ENCODE results near the gene PGBD1.

Gene PGBD1

DNA sequence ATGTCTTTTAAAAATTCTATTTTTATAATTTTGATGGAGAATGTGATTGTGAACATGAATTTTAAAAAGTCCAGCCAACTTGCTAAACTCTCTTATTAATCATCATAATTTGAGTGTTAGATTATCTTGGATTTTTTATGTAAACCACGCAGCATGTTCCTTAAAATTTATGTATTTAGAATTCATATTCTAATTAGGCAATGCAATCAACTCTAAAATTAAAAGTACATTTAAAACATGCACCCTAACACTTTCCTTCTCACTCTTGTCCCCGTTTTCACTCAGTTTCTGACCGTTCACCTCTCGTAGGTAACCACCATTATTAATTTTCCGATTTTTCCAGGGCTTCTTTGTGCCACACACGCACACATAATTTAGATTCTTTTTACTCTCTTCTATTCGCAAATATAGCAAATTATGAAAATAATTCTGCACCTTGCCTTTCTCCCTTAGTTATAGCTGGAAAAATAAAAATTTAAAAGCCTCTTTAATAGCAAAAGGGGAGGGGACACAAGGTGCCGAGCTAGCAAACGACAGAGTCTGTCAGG, 68.0 kb downstream of the PGBD1 start:
- Histone ChIP-seq H2AFZ (ENCODE audit: low read length) (peak overlapping the region; percentile 100), H3K27me3 (ENCODE audit: insufficient read depth, low read length) (no peaks in the 10 kb centered on the region), H3K79me2 (ENCODE audit: insufficient read depth, low read length) (peaks cover 16% of the 10 kb centered on the region), H3K9ac (ENCODE audit: low read length) (peak overlapping the region; percentile 87), H3K4me2 (ENCODE audit: low read length) (peak overlapping the region; percentile 94), H3K9me2 (ENCODE audit: low read depth, low read length) (no peaks in the 10 kb centered on the region), H4K20me1 (ENCODE audit: insufficient read depth, low read length) (no peaks in the 10 kb centered on the region), H3K27ac (ENCODE audit: low read depth, low read length, poor library complexity, severe bottlenecking) (no peak overlapping the region), H3K4me1 (ENCODE audit: insufficient read depth, low read length, severe bottlenecking) (peaks cover 19% of the 10 kb centered on the region), H3K9me3 (ENCODE audit: low read length) (peaks cover 3% of the 10 kb centered on the region; the same call in 1 of the 2 replicates), H3K36me3 (ENCODE audit: insufficient read depth, low read length) (peaks cover 14% of the 10 kb centered on the region), H3F3A (ENCODE audit: insufficient read depth, low read length) (no peaks in the 10 kb centered on the region), H3K4me3 (ENCODE audit: low read depth, low read length, poor library complexity, severe bottlenecking) (peak overlapping the region; percentile 92)
- TF ChIP-seq, protein P1, sequence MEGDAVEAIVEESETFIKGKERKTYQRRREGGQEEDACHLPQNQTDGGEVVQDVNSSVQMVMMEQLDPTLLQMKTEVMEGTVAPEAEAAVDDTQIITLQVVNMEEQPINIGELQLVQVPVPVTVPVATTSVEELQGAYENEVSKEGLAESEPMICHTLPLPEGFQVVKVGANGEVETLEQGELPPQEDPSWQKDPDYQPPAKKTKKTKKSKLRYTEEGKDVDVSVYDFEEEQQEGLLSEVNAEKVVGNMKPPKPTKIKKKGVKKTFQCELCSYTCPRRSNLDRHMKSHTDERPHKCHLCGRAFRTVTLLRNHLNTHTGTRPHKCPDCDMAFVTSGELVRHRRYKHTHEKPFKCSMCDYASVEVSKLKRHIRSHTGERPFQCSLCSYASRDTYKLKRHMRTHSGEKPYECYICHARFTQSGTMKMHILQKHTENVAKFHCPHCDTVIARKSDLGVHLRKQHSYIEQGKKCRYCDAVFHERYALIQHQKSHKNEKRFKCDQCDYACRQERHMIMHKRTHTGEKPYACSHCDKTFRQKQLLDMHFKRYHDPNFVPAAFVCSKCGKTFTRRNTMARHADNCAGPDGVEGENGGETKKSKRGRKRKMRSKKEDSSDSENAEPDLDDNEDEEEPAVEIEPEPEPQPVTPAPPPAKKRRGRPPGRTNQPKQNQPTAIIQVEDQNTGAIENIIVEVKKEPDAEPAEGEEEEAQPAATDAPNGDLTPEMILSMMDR (IDR thresholded peaks at IDR 0.05; ENCODE audit: low read length): no peak
- no peak for TF ChIP-seq EZH2 (IDR thresholded peaks at IDR 0.05; ENCODE audit: borderline replicate concordance, low read length)

DNA sequence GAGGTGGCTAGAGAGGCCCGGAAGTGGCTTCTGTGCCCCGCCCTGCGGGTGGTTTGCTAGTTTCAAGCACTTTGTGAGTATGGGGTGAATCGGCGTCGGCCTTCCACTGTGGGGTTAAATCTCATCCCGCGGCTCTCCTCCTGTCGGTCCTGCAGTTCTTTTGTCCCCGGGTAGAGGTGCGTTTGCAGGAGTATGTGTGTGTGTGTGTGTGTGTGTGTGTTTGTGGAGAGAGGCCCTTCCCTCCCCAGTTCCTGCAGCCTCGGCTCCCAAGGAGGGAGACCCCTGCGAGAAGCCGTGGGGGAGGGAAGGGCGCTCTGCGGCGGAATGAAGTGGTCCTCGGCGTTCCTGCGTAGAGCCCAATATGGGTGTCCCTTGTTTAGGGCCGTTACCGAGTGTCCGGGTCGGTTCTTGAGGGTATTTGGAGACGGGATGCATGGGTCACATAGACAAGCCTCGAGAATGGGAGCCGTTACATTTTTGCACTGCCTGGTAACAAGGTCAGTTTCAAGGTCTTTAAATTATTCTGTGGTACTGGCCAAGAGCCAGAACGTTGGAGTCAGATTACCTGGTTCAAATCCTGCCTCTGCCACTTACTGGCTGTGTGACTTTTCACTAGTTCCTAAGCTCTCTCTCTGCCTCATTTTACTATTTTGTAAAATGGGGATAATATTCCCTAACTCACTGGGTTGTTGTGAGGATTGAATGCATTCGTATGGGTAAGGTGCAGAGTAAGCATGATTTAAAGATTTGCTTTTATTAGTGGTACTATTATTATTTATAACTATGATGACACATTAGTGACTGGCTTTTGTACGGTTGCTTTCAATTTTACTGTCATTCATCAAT, 68.7 kb downstream of the PGBD1 start, which contains the start of gene ZKSCAN3:
Gene ZKSCAN3, plus strand, starts transcription at position 56 of the 846 bp plus-strand sequence. CDS start 9,640 bp downstream, outside the sequence.
- H2AFZ ChIP-seq (ENCODE audit: low read length): peak within 1 kb of the TSS; percentile 100
- H3K4me2 ChIP-seq (ENCODE audit: low read length): peak within 1 kb of the TSS; percentile 94
- peak within 1 kb of the TSS; percentile 76 for H3K27ac ChIP-seq (ENCODE audit: low read depth, low read length, poor library complexity, severe bottlenecking)
- H3K79me2 ChIP-seq (ENCODE audit: insufficient read depth, low read length): peaks cover 16% of the 10 kb centered on the region
- no peaks in the 10 kb centered on the region for H3K9me2 ChIP-seq (ENCODE audit: low read depth, low read length)
- H3F3A ChIP-seq (ENCODE audit: insufficient read depth, low read length): no peaks in the 10 kb centered on the region
- peaks cover 19% of the 10 kb centered on the region for H3K4me1 ChIP-seq (ENCODE audit: insufficient read depth, low read length, severe bottlenecking)
- peaks cover 20% of the 10 kb centered on the region for H3K36me3 ChIP-seq (ENCODE audit: insufficient read depth, low read length)
- H4K20me1 ChIP-seq (ENCODE audit: insufficient read depth, low read length): no peaks in the 10 kb centered on the region
- TF ChIP-seq, protein P1 (IDR thresholded peaks at IDR 0.05; ENCODE audit: low read length): no peak
- TF ChIP-seq EZH2 (IDR thresholded peaks at IDR 0.05; ENCODE audit: borderline replicate concordance, low read length): no peak
- peak within 1 kb of the TSS; percentile 92 for H3K4me3 ChIP-seq (ENCODE audit: low read depth, low read length, poor library complexity, severe bottlenecking)
- H3K9me3 ChIP-seq (ENCODE audit: low read length): peaks cover 8% of the 10 kb centered on the region; the same call in 1 of the 2 replicates
- peak within 1 kb of the TSS; percentile 87 for H3K9ac ChIP-seq (ENCODE audit: low read length)
- no peaks in the 10 kb centered on the region for H3K27me3 ChIP-seq (ENCODE audit: insufficient read depth, low read length)

DNA sequence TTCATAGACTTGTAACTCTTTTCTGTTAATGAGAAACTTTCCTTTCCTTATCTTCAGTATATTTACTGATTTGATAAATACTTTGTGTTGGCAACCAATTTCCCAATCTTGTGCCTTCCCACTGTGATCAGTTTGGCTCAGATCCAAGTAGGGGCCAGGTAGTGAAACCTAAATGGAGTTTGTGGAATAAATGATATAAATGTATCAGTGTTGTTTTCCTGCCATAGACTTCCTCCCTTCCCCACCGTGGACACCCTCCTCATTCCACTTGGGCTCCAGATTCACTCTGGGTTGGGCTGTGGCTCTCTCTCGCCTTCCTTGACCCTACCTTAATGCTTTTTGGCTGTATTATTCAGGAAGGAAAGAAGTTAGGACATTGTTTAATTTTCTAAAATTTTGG, 69.7 kb downstream of the PGBD1 start:
- H3K4me3 ChIP-seq (ENCODE audit: low read depth, low read length, poor library complexity, severe bottlenecking): peak overlapping the region; percentile 92
- peaks cover 20% of the 10 kb centered on the region for H3K36me3 ChIP-seq (ENCODE audit: insufficient read depth, low read length)
- H3K9ac ChIP-seq (ENCODE audit: low read length): peak overlapping the region; percentile 87
- H3K4me2 ChIP-seq (ENCODE audit: low read length): peak overlapping the region; percentile 94
- peaks cover 8% of the 10 kb centered on the region; the same call in 1 of the 2 replicates for H3K9me3 ChIP-seq (ENCODE audit: low read length)
- H2AFZ ChIP-seq (ENCODE audit: low read length): no peak overlapping the region
- H3F3A ChIP-seq (ENCODE audit: insufficient read depth, low read length): no peaks in the 10 kb centered on the region
- peaks cover 27% of the 10 kb centered on the region for H3K4me1 ChIP-seq (ENCODE audit: insufficient read depth, low read length, severe bottlenecking)
- H3K9me2 ChIP-seq (ENCODE audit: low read depth, low read length): no peaks in the 10 kb centered on the region
- peaks cover 16% of the 10 kb centered on the region for H3K79me2 ChIP-seq (ENCODE audit: insufficient read depth, low read length)
- peak overlapping the region; percentile 1 for H3K27ac ChIP-seq (ENCODE audit: low read depth, low read length, poor library complexity, severe bottlenecking)
- H4K20me1 ChIP-seq (ENCODE audit: insufficient read depth, low read length): no peaks in the 10 kb centered on the region
- H3K27me3 ChIP-seq (ENCODE audit: insufficient read depth, low read length): no peaks in the 10 kb centered on the region
- TF ChIP-seq, protein P1 (IDR thresholded peaks at IDR 0.05; ENCODE audit: low read length): no peak
- no peak for TF ChIP-seq EZH2 (IDR thresholded peaks at IDR 0.05; ENCODE audit: borderline replicate concordance, low read length)

Measured in OCI-LY1 (cell line).